OCI-LY3 (cell line): ENCODE measurements around the gene MED29.

Source experiments
- H2AFZ ChIP-seq: fragments of 200-600, 300-600 bp; shearing (Covaris generic); 2 replicates; pipeline ENCODE4 v1.6.0; 2014; ENCODE audit warnings: antibody characterized with exemption, low read depth, low read length
- H3K27ac ChIP-seq: fragments of 200-600, 300-600 bp; sonication (generic); 2 replicates; pipeline ENCODE4 v1.5.1; 2014; ENCODE audit warnings: mild to moderate bottlenecking, low read length, moderate library complexity, mixed read lengths
- H3K27me3 ChIP-seq: fragments of 200-600, 300-600 bp; sonication (generic); 2 replicates; pipeline ENCODE4 v1.6.1; 2014; ENCODE audit warnings: low read depth, low read length, mixed read lengths
- H3K36me3 ChIP-seq: fragments of 200-600, 300-600 bp; sonication (generic); replicated peaks from 2 replicates; pipeline ENCODE3; 2014; ENCODE audit warnings: low read depth, low read length, mixed read lengths
- H3K4me1 ChIP-seq: fragments of 300-600, 200-600 bp; sonication (generic); 2 replicates; pipeline ENCODE4 v1.6.1; 2014; ENCODE audit warnings: low read length, mixed read lengths
- H3K4me2 ChIP-seq: fragments of 200-600, 300-600 bp; sonication (generic); 2 replicates; pipeline ENCODE4 v1.6.1; 2014; ENCODE audit warnings: low read length, mixed read lengths
- H3K4me3 ChIP-seq: fragments of 300-600, 200-600 bp; sonication (generic); 2 replicates; pipeline ENCODE4 v1.5.1; 2014; ENCODE audit warnings: antibody characterized with exemption, mild to moderate bottlenecking, low read length, moderate library complexity
- H3K79me2 ChIP-seq: fragments of 300-600, 200-600 bp; shearing (Covaris generic); 2 replicates; pipeline ENCODE4 v1.6.1; 2014; ENCODE audit warnings: mild to moderate bottlenecking, low read length, mixed read lengths
- H3K9ac ChIP-seq: fragments of 300-600, 200-600 bp; shearing (Covaris generic); 2 replicates; pipeline ENCODE4 v1.6.0; 2014; ENCODE audit warnings: mild to moderate bottlenecking, low read length, moderate library complexity
- H3K9me3 ChIP-seq: fragments of 200-600, 300-600 bp; shearing (Covaris generic); 2 replicates; pipeline ENCODE4 v1.6.1; 2014; ENCODE audit warnings: low read length, mixed read lengths; ENCODE audit not compliant: insufficient read depth
- H4K20me1 ChIP-seq: fragments of 200-600, 300-600 bp; sonication (generic); 2 replicates; pipeline ENCODE4 v1.6.1; 2016; ENCODE audit warnings: low read length, mixed read lengths; ENCODE audit not compliant: insufficient read depth
- EZH2phosphoT487 ChIP-seq: fragments of 200-600 bp; shearing (Covaris generic); IDR thresholded peaks from 2 replicates; pipeline ENCODE4 v1.6.1; 2018; ENCODE audit warnings: antibody characterized with exemption, mixed run types, low read depth
- TF ChIP-seq, protein P1 (sequence below): fragments of 200-600, 300-600 bp; sonication (generic); IDR thresholded peaks from 2 replicates; pipeline ENCODE4 v1.5.1; 2014; ENCODE audit warnings: antibody characterized with exemption, low read length, low read depth

MED29 gene

DNA sequence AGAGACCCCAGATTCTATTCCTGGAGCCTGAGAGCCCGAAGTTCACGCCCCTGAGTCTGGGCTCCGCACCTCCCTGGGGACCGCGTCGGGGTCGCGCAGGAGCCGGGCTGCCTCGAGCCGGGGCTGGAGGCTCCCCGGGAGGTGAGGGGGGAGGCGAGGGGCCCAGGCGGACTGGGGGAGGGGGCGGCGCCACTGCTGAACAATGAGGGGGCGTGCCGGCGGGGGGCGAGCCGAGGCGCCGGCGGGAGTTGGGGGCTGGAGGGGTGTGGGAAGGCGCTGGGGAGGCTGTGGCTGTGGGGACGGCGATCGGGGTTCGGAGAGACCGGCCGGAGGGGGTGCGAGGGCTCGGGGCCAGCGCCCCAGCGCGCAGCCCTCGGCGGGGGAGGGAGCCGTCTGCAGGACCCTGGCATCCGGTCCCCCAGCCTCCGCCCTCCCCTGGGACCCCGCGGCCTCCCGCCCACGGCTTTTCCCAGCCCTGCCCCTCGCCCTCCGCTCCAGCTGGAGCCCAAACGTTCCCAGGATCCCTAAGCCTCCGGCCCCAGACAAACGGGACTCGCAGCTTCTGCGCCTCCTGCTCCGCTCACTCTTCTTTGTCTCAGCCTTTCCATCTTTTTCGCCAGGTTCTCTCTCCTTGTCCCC is 22.2 kb downstream of the MED29 start:
- H3K4me2 ChIP-seq, result peak overlapping the region; percentile 80
- H2AFZ ChIP-seq, result peak overlapping the region; percentile 62
- H3K79me2 ChIP-seq, result peaks cover 38% of the 10 kb centered on the region
- H4K20me1 ChIP-seq, result peaks cover 12% of the 10 kb centered on the region
- peaks cover 26% of the 10 kb centered on the region for H3K36me3 ChIP-seq
- no peak for TF ChIP-seq EZH2phosphoT487
- TF ChIP-seq, protein P1, sequence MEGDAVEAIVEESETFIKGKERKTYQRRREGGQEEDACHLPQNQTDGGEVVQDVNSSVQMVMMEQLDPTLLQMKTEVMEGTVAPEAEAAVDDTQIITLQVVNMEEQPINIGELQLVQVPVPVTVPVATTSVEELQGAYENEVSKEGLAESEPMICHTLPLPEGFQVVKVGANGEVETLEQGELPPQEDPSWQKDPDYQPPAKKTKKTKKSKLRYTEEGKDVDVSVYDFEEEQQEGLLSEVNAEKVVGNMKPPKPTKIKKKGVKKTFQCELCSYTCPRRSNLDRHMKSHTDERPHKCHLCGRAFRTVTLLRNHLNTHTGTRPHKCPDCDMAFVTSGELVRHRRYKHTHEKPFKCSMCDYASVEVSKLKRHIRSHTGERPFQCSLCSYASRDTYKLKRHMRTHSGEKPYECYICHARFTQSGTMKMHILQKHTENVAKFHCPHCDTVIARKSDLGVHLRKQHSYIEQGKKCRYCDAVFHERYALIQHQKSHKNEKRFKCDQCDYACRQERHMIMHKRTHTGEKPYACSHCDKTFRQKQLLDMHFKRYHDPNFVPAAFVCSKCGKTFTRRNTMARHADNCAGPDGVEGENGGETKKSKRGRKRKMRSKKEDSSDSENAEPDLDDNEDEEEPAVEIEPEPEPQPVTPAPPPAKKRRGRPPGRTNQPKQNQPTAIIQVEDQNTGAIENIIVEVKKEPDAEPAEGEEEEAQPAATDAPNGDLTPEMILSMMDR, result no peak
- peak overlapping the region; percentile 81 for H3K27ac ChIP-seq
- no peaks in the 10 kb centered on the region for H3K9me3 ChIP-seq
- H3K4me3 ChIP-seq, result peak overlapping the region; percentile 95
- H3K27me3 ChIP-seq, result no peaks in the 10 kb centered on the region
- peak overlapping the region; percentile 100 for H3K9ac ChIP-seq
- peaks cover 28% of the 10 kb centered on the region for H3K4me1 ChIP-seq

DNA sequence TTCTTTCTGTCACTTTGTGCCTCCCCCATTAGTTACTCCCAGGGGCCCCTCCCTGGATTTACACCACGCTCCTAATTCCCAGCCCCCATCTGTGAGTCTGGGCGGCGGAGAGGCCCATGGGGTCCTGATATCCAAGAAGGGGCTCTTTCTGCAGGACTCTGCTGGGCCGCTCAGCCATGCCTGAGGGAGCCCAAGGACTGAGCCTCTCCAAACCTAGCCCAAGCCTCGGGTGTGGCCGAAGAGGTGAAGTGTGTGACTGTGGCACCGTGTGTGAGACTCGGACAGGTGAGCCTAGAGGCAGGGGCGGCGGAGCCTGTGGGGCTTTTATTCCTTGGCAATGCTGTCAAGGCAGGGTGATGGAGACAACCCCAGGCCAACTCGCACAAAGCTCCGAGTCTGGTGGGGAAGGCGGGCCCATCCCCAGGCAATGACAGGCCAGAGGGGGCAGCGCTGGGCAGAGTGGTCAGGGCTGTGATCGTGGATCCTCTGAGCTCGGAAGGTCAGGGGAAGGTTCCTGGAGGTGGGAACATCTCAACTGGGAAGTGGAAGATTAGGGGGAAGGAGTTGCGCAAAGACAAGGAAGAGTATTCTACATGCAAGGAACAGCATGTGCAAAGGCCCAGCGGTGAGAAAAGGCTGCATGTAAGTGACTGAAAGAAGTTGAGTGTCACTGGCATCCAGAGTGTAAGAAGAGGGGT is 22.9 kb downstream of the MED29 start:
- no peak overlapping the region for H2AFZ ChIP-seq
- no peaks in the 10 kb centered on the region for H3K9me3 ChIP-seq
- H3K27me3 ChIP-seq, result no peaks in the 10 kb centered on the region
- H3K79me2 ChIP-seq, result peaks cover 32% of the 10 kb centered on the region
- H3K4me1 ChIP-seq, result peaks cover 28% of the 10 kb centered on the region
- peak overlapping the region; percentile 95 for H3K4me3 ChIP-seq
- H3K4me2 ChIP-seq, result peak overlapping the region; percentile 80
- H3K27ac ChIP-seq, result peak overlapping the region; percentile 81; the same call in 1 of the 2 replicates
- TF ChIP-seq, protein P1, result peak; percentile 31
- no peak for TF ChIP-seq EZH2phosphoT487
- H4K20me1 ChIP-seq, result peaks cover 7% of the 10 kb centered on the region; the same call in 1 of the 2 replicates
- H3K36me3 ChIP-seq, result peaks cover 27% of the 10 kb centered on the region
- peak overlapping the region; percentile 100 for H3K9ac ChIP-seq

- no peak overlapping the region for H3K4me2 ChIP-seq
- H4K20me1 ChIP-seq, result peaks cover 7% of the 10 kb centered on the region; the same call in 1 of the 2 replicates
- H3K27ac ChIP-seq, result no peak overlapping the region
- H3K4me1 ChIP-seq, result peaks cover 22% of the 10 kb centered on the region
- peaks cover 25% of the 10 kb centered on the region for H3K79me2 ChIP-seq
- H3K9ac ChIP-seq, result no peak overlapping the region
- no peaks in the 10 kb centered on the region for H3K9me3 ChIP-seq
- no peak overlapping the region for H3K4me3 ChIP-seq
- peaks cover 32% of the 10 kb centered on the region for H3K36me3 ChIP-seq
- H3K27me3 ChIP-seq, result no peaks in the 10 kb centered on the region
- no peak overlapping the region for H2AFZ ChIP-seq
- TF ChIP-seq, protein P1, result no peak
- no peak for TF ChIP-seq EZH2phosphoT487
Measured at GRCh38 chr19:39415111-39416046, 24.2 kb downstream of the MED29 start.
